CD4-positive, alpha-beta memory T cell (primary cell): ENCODE results near the gene BOK. TPM values are rescaled to one million over a fixed set of nuclear protein-coding genes. Genes with fewer than 3 reads are reported as not detected.
A peak's percentile ranks its signal among the peaks of the same experiment; 100 is the strongest.

Source experiments
- CTCF ChIA-PET: fragments of 350-600 bp; sonication (Branson Sonifier 250); formaldehyde crosslinking; loops from one replicate; lab custom pipeline; 2021; ENCODE audit warnings: inconsistent platforms; ENCODE audit not compliant: partially characterized antibody; lab: Charles Lee
- POLR2A ChIA-PET: fragments of 350-600 bp; sonication (Branson Sonifier 250); formaldehyde crosslinking; loops from one replicate; lab custom pipeline; 2021; ENCODE audit not compliant: partially characterized antibody; lab: Charles Lee
- DNase-seq, 5 donors: peaks; one replicate each; pipeline versions ENCODE4 v3.0.0 to v3.0.0-alpha.2; 2020 to 2022; ENCODE audit warnings: mixed read lengths in 1 of 5
- H3K27ac ChIP-seq: one replicate; pipeline ENCODE4 v1.7.0; 2013; ENCODE audit warnings: low read depth, low read length
- H3K27me3 ChIP-seq: 2 replicates; pipeline ENCODE4 v1.7.0; 2013; ENCODE audit warnings: mild to moderate bottlenecking, low read length, moderate library complexity; ENCODE audit not compliant: insufficient read depth
- H3K36me3 ChIP-seq: 2 replicates; pipeline ENCODE4 v1.7.0; 2013; ENCODE audit warnings: mild to moderate bottlenecking, low read length, moderate library complexity; ENCODE audit not compliant: insufficient read depth
- H3K4me1 ChIP-seq: 2 replicates; pipeline ENCODE4 v1.7.0; 2013; ENCODE audit warnings: mild to moderate bottlenecking, low read length, moderate library complexity; ENCODE audit not compliant: insufficient read depth
- H3K4me3 ChIP-seq, 2 donors: one replicate each; pipeline ENCODE4 v1.7.0; 2013; ENCODE audit warnings: low read length in 2 of 2, mild to moderate bottlenecking in 1 of 2
- H3K9me3 ChIP-seq, 2 donors: one replicate each; pipeline ENCODE4 v1.7.0; 2013; ENCODE audit warnings: low read length in 2 of 2, control low read depth in 1 of 2; ENCODE audit not compliant: control insufficient read depth in 1 of 2
- H3K27ac Mint-ChIP-seq, 7 donors: one replicate each; pipeline ENCODE4 v1.8.0; 2020 to 2021; ENCODE audit warnings: mixed read lengths in 7 of 7, mild to moderate bottlenecking in 6 of 7, inconsistent platforms in 3 of 7, moderate library complexity in 3 of 7
- H3K27me3 Mint-ChIP-seq, 2 donors: one replicate each; pipeline ENCODE4 v1.8.0; 2020 to 2021; ENCODE audit warnings: mixed read lengths in 2 of 2
- H3K36me3 Mint-ChIP-seq, 2 donors: one replicate each; pipeline ENCODE4 v1.8.0; 2020 to 2021; ENCODE audit warnings: mixed read lengths in 2 of 2, inconsistent platforms in 1 of 2, mild to moderate bottlenecking in 1 of 2
- H3K4me1 Mint-ChIP-seq, 4 donors: one replicate each; pipeline ENCODE4 v1.8.0; 2020 to 2021; ENCODE audit warnings: mixed read lengths in 4 of 4, mild to moderate bottlenecking in 1 of 4
- H3K4me3 Mint-ChIP-seq, 8 donors: one replicate each; pipeline ENCODE4 v1.8.0; 2020 to 2021; ENCODE audit warnings: mixed read lengths in 8 of 8, mild to moderate bottlenecking in 7 of 8, moderate library complexity in 6 of 8, inconsistent platforms in 3 of 8
- H3K9me3 Mint-ChIP-seq, 8 donors: one replicate each; pipeline ENCODE4 v1.8.0; 2020 to 2021; ENCODE audit warnings: mixed read lengths in 8 of 8, mild to moderate bottlenecking in 5 of 8, inconsistent platforms in 3 of 8, moderate library complexity in 1 of 8
- intact Hi-C: fragments of 100-400 bp; cut with micrococcal nuclease; formaldehyde crosslinking; loops from one replicate; pipeline ENCODE4 v1.15.1; 2023
- polyA plus RNA-seq, 2 donors: library from polyadenylated mRNA; unstranded; fragments of 300-500 nt; fragmentation: Illumina TruSeq; gene quantifications; one replicate each; pipeline ENCODE4 v1.2.3, GENCODE V29; 2021
- total RNA-seq, 2 experiments: library from RNA; stranded (reverse); gene quantifications; one replicate each; pipeline ENCODE4 v1.2.3, GENCODE V29; 2021

Gene BOK
- total and polyA plus RNA-seq, 4 experiments from 2014 or later: not detected

DNA sequence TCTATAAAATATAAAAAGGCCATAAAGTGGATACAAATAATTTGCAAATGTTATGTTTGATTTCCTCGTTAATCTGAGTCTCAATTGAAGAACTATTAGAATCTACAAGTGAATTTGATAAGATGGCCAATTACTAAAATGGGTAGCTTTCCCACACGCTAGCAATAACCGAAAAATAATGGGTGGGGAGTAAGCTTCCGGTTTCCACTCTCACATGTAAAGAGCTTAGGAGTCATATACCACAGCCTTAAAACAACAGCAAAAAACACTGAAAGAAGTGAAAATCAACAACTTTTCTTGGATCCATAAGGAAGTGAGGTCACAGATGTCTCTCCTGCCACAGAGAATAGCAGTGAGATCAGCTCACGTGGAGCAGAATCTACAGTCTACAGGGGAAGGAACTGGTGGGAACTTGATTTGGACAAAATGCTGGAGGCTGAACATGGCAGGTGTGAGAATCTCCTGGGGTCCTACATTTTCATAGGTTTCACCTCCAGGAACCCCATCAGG lies 59.8 kb downstream of the BOK start:
- Mint-ChIP-seq H3K4me1 (peaks cover 22 to 44% (median 30%) of the 10 kb centered on the region in 4 donors), H3K4me3 (peak overlapping the region; percentile 85 to 96 (median 90))
- POLR2A ChIA-PET: interaction anchor here (0.7 to 2.0 kb wide), 7 partner anchors 8 to 122 kb away, joined by 3 to 20 read pairs (median 3); partner anchors contain the start of genes ATG4B, D2HGDH, DTYMK and THAP4

DNA sequence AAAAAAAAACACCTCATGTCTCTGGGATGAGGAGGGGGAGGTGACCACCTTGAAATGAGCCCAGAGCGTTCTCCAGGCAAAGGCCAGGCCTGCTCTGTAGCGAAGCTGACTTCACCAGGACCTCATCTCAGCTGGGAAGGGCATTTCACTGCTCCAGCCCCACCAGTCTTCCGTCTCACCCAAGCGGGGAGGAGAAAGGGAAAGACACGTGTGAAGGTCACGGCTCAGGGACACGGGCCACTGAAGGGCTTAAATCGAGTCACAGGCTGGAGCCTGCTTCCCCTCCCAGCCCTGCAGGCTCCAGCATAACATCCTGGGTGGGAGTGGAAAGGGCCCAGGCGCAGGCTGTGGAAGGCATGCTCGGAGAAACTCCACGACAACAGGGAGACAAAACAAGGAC lies 60.3 kb downstream of the BOK start:
- H3K4me3 Mint-ChIP-seq: peak overlapping the region in 4 of 8 donors; percentile 85 to 94 (median 90)
- Histone ChIP-seq H3K36me3 (no peaks in the 10 kb centered on the region), H3K27ac (no peak overlapping the region), H3K27me3 (no peaks in the 10 kb centered on the region), H3K9me3 (no peaks in the 10 kb centered on the region), H3K4me1 (peaks cover 29% of the 10 kb centered on the region), H3K4me3 (no peak overlapping the region)
- intact Hi-C loops: loop anchor here (1.0 to 5.0 kb wide), 2 partner anchors 111 to 262 kb away; partner anchors contain the start of genes FARP2 and STK25
- H3K27me3 Mint-ChIP-seq: no peaks in the 10 kb centered on the region
- peaks cover 22 to 44% (median 30%) of the 10 kb centered on the region in 4 donors for H3K4me1 Mint-ChIP-seq
- peaks cover 7 to 10% of the 10 kb centered on the region in 2 donors for H3K36me3 Mint-ChIP-seq
- ChIA-PET CTCF (interaction anchor here (0.8 kb wide), 1 partner anchor 19 kb away, joined by 3 read pairs; no protein-coding TSS in a partner anchor), POLR2A (interaction anchor here (1.1 to 2.0 kb wide), 3 partner anchors 9 to 19 kb away, joined by 3 to 20 read pairs (median 4); partner anchors contain the start of genes ATG4B and THAP4)
- H3K9me3 Mint-ChIP-seq: no peaks in the 10 kb centered on the region
- DNase-seq: no peak
- peak overlapping the region in 2 of 7 donors; percentile 87 to 95 for H3K27ac Mint-ChIP-seq

More for the DNA sequence above, 59.8 kb downstream of the BOK start:
- H3K27me3 ChIP-seq: no peaks in the 10 kb centered on the region
- H3K36me3 ChIP-seq: no peaks in the 10 kb centered on the region
- peak overlapping the region; percentile 55 for H3K27ac ChIP-seq
- H3K36me3 Mint-ChIP-seq: peaks cover 7 to 10% of the 10 kb centered on the region in 2 donors
- DNase-seq: no peak
- H3K4me3 ChIP-seq: peak overlapping the region in 1 of 2 donors; percentile 54
- CTCF ChIA-PET: interaction anchor here (0.8 to 2.1 kb wide), 2 partner anchors 18 to 261 kb away, joined by 3 to 8 read pairs; no protein-coding TSS in a partner anchor
- H3K27ac Mint-ChIP-seq: peak overlapping the region; percentile 74 to 95 (median 90)
- H3K9me3 ChIP-seq: no peaks in the 10 kb centered on the region
- H3K4me1 ChIP-seq: peaks cover 29% of the 10 kb centered on the region
- no peaks in the 10 kb centered on the region for H3K9me3 Mint-ChIP-seq
- no peaks in the 10 kb centered on the region for H3K27me3 Mint-ChIP-seq
- intact Hi-C loops: loop anchor here (1.0 to 5.0 kb wide), 2 partner anchors 110 to 261 kb away; partner anchors contain the start of genes FARP2 and STK25

DNA sequence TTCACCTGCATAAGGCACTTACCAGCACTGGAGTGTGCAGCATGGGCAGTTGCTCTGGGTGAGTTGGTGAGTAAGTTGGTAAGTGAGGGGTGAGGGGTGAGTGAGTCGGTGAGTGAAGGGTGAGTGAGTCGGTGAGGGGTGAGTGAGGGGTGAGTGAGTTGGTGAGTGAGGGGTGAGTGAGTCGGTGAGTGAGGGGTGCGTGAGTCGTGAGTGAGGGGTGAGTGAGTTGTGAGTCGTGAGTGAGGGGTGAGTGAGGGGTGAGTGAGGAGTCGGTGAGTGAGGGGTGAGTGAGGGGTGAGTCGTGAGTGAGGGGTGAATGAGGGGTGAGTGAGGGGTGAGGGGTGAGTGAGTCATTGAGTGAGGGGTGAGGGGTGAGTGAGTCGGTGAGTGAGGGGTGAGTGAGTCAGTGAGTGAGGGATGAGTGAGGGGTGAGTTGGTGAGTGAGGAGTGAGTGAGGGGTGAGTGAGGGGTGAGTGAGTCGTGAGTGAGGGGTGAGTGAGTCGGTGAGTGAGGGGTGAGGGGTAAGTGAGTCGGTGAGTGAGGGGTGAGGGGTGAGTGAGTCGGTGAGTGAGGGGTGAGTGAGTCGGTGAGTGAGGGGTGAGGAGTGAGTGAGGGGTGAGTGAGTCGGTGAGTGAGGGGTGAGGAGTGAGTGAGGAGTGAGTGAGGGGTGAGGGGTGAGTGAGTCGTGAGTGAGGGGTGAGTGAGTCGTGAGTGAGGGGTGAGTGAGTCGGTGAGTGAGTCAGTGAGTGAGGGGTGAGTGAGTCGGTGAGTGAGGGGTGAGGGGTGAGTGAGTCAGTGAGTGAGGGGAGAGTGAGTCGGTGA lies 61.3 kb downstream of the BOK start:
- peaks cover 29% of the 10 kb centered on the region for H3K4me1 ChIP-seq
- H3K4me1 Mint-ChIP-seq: peaks cover 22 to 44% (median 30%) of the 10 kb centered on the region in 4 donors
- H3K9me3 Mint-ChIP-seq: no peaks in the 10 kb centered on the region
- H3K27me3 Mint-ChIP-seq: no peaks in the 10 kb centered on the region
- H3K27me3 ChIP-seq: no peaks in the 10 kb centered on the region
- no peak overlapping the region for H3K27ac ChIP-seq
- intact Hi-C loops: loop anchor here (5.0 kb wide), 1 partner anchor 263 kb away; the partner anchor contains the start of gene FARP2
- POLR2A ChIA-PET: no interaction called here
- H3K36me3 ChIP-seq: no peaks in the 10 kb centered on the region
- peaks cover 7 to 9% of the 10 kb centered on the region in 2 donors for H3K36me3 Mint-ChIP-seq
- H3K9me3 ChIP-seq: no peaks in the 10 kb centered on the region
- DNase-seq: no peak
- CTCF ChIA-PET: no interaction called here
- H3K27ac Mint-ChIP-seq: no peak overlapping the region
- H3K4me3 ChIP-seq: no peak overlapping the region
- H3K4me3 Mint-ChIP-seq: no peak overlapping the region

DNA sequence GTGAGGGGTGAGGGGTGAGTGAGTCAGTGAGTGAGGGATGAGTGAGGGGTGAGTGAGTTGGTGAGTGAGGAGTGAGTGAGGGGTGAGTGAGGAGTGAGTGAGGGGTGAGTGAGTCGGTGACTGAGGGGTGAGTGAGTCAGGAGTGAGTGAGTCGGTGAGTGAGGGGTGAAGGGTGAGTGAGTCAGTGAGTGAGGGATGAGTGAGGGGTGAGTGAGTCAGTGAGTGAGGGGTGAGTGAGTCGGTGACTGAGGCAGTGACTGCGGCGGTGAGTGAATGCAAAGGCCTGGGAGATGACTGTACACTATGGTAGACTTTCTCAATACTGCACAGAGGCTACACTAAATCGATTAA lies 61.8 kb downstream of the BOK start:
- Mint-ChIP-seq H3K27me3 (no peaks in the 10 kb centered on the region), H3K27ac (peak overlapping the region in 1 of 7 donors; percentile 53), H3K36me3 (peaks cover 7 to 9% of the 10 kb centered on the region in 2 donors), H3K4me3 (peak overlapping the region in 1 of 8 donors; percentile 11), H3K9me3 (no peaks in the 10 kb centered on the region), H3K4me1 (peaks cover 21 to 44% (median 30%) of the 10 kb centered on the region in 4 donors)
- POLR2A ChIA-PET: no interaction called here
- intact Hi-C loops: no loop called here
- CTCF ChIA-PET: no interaction called here
- no peaks in the 10 kb centered on the region for H3K9me3 ChIP-seq
- no peak for DNase-seq
- H3K36me3 ChIP-seq: no peaks in the 10 kb centered on the region
- no peak overlapping the region for H3K27ac ChIP-seq
- no peak overlapping the region for H3K4me3 ChIP-seq
- no peaks in the 10 kb centered on the region for H3K27me3 ChIP-seq
- peaks cover 26% of the 10 kb centered on the region for H3K4me1 ChIP-seq

Other genes with a start within 250 kb of the BOK start
- gene HDLBP, start 243.1 kb upstream of the BOK start, total RNA-seq: 100 to 1,000 TPM; 166 to 183 TPM
- 10 to 100 TPM; 24.7 to 82.3 TPM for gene HDLBP, start 243.1 kb upstream of the BOK start, polyA plus RNA-seq
- 100 to 1,000 TPM; 332 to 362 TPM for gene SEPTIN2, start 242.8 kb upstream of the BOK start, total RNA-seq
- gene SEPTIN2, start 242.8 kb upstream of the BOK start, polyA plus RNA-seq: 100 to 1,000 TPM; 187 to 249 TPM
- 10 to 100 TPM; 17.2 to 21.8 TPM for gene FARP2, start 202.5 kb upstream of the BOK start, total RNA-seq
- 1 to 10 TPM; 3.9 to 5.5 TPM for gene FARP2, start 202.5 kb upstream of the BOK start, polyA plus RNA-seq
- 100 to 1,000 TPM; 178 to 182 TPM for gene STK25, start 50.2 kb upstream of the BOK start, total RNA-seq
- gene STK25, start 50.2 kb upstream of the BOK start, polyA plus RNA-seq: 10 to 100 TPM; 88.6 to 88.7 TPM
- gene THAP4, start 78.4 kb downstream of the BOK start, total RNA-seq: 10 to 100 TPM; 27.8 to 28.2 TPM
- 10 to 100 TPM; 31.7 to 42.9 TPM for gene THAP4, start 78.4 kb downstream of the BOK start, polyA plus RNA-seq
- 10 to 100 TPM; 87.7 to 96.9 TPM for gene ATG4B, start 78.9 kb downstream of the BOK start, total RNA-seq
- gene ATG4B, start 78.9 kb downstream of the BOK start, polyA plus RNA-seq: 10 to 100 TPM; 49.2 to 58.4 TPM
- 10 to 100 TPM; 18.8 TPM for gene DTYMK, start 128.1 kb downstream of the BOK start, total RNA-seq
- gene DTYMK, start 128.1 kb downstream of the BOK start, polyA plus RNA-seq: 10 to 100 TPM; 29.4 to 50.3 TPM
- gene ING5, start 143.3 kb downstream of the BOK start, total RNA-seq: 10 to 100 TPM; 98.9 to 99.5 TPM
- 10 to 100 TPM; 19.3 to 31.7 TPM for gene ING5, start 143.3 kb downstream of the BOK start, polyA plus RNA-seq
- gene D2HGDH, start 175.9 kb downstream of the BOK start, total RNA-seq: 10 to 100 TPM; 48.7 to 53.9 TPM
- 1 to 10 TPM in 1 of 2 donors, under 1 TPM in 1; 0.93 to 5.9 TPM for gene D2HGDH, start 175.9 kb downstream of the BOK start, polyA plus RNA-seq
- under 1 TPM in 1 of 2 experiments, not detected in 1; 0.39 TPM for gene GAL3ST2, start 218.1 kb downstream of the BOK start, total RNA-seq
- gene GAL3ST2, start 218.1 kb downstream of the BOK start, polyA plus RNA-seq: under 1 TPM in 1 of 2 donors, not detected in 1; 0.14 TPM